HG03520 (cell line): ENCODE results near the gene ATP8B1.
"Not testable (repeated sequence)": the region's sequence is repeated elsewhere in the genome, so short reads cannot be mapped to it uniquely, and the experiment has no call there.

Experiments used
- ATAC-seq: cut with Tn5 transposase; IDR thresholded peaks from one replicate; pipeline ENCODE4 v1.9.1; 2021; ENCODE audit warnings: mild to moderate bottlenecking, moderate library complexity; ENCODE audit not compliant: unreplicated experiment

ATP8B1 gene

GRCh38 chr18:57674891-57675290 is 128.2 kb downstream of the ATP8B1 start:
- no peak for ATAC-seq

GRCh38 chr18:57670046-57670445 is 133.1 kb downstream of the ATP8B1 start:
- no peak for ATAC-seq

GRCh38 chr18:57668021-57668420 is 135.1 kb downstream of the ATP8B1 start:
- ATAC-seq, result no peak

- ATAC-seq, result no peak
Observed at GRCh38 chr18:57666818-57667497, 136.2 kb downstream of the ATP8B1 start.

- ATAC-seq, result no peak
Observed at GRCh38 chr18:57664568-57665165, 138.4 kb downstream of the ATP8B1 start.

GRCh38 chr18:57660961-57661360 is 142.2 kb downstream of the ATP8B1 start:
- no peak for ATAC-seq

- ATAC-seq, result no peak
Observed at GRCh38 chr18:57659460-57660102, 143.5 kb downstream of the ATP8B1 start.

- no peak for ATAC-seq
Observed at GRCh38 chr18:57657542-57657941, 145.6 kb downstream of the ATP8B1 start.

- ATAC-seq, result no peak
Observed at GRCh38 chr18:57655740-57656139, 147.4 kb downstream of the ATP8B1 start.

GRCh38 chr18:57651914-57652313 is 151.2 kb downstream of the ATP8B1 start:
- ATAC-seq, result no peak

- peak; percentile 93 for ATAC-seq
Observed at GRCh38 chr18:57649556-57650500, 153.3 kb downstream of the ATP8B1 start.

GRCh38 chr18:57648414-57648813 is 154.7 kb downstream of the ATP8B1 start:
- ATAC-seq, result no peak

GRCh38 chr18:57644540-57644939 is 158.6 kb downstream of the ATP8B1 start:
- ATAC-seq, result no peak

GRCh38 chr18:57643726-57644125 is 159.4 kb downstream of the ATP8B1 start:
- ATAC-seq, result not testable (repeated sequence)

GRCh38 chr18:57642462-57642861 is 160.7 kb downstream of the ATP8B1 start:
- not testable (repeated sequence) for ATAC-seq

- ATAC-seq, result no peak
Observed at GRCh38 chr18:57640749-57641148, 162.4 kb downstream of the ATP8B1 start.

GRCh38 chr18:57640236-57640635 is 162.9 kb downstream of the ATP8B1 start:
- no peak for ATAC-seq

GRCh38 chr18:57635003-57635822 is 167.9 kb downstream of the ATP8B1 start:
- no peak for ATAC-seq

GRCh38 chr18:57631697-57632096 is 171.4 kb downstream of the ATP8B1 start:
- no peak for ATAC-seq
